GM21423 (cell line): ENCODE measurements around the gene KLF1.
"Not testable (repeated sequence)": the region's sequence is repeated elsewhere in the genome, so short reads cannot be mapped to it uniquely, and the experiment has no call there.

Source experiments
- ATAC-seq: cut with Tn5 transposase; IDR thresholded peaks from one replicate; pipeline ENCODE4 v1.9.1; 2021; ENCODE audit warnings: mild to moderate bottlenecking, moderate library complexity; ENCODE audit not compliant: unreplicated experiment

KLF1 gene

DNA sequence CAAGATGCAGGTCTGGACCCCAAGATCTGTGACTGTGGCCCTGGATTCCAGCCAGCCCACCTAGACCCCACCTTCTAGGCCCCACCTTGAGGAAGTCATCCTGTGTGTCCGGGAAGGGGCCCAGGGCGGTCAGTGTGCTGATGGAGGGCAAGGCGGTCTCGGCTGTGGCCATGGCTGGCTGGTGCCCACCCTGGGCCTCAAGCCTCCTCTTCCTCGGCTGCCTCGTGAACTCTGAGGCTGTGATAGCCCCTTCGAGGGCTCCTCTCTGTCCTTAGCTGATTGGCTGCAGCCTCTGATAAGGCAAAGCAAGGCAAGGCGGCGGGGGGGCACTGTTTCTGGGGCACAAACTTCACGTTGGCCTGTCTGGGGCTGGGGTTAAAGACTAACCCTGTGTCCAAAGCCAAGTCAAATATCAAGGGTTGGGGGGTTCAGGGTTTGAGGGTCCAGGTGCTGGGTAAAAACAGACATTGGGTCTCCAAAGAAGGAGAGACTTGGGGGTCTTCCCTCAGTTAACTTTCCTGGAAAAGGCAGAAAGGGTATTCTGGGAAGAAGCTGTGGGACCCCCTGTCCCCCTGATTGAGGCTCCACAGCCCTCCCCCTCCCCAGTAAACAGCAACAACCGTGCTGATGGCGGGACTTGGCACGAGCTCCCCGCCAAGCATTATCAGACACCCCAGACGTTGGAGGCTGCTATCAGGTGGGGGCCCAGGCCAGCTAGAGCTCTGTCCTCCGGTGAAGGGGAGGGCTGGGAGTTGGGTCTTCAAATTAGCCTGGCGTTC lies at the start of gene KLF1:
Gene KLF1 (minus strand): TSS at position 233 of the 779 bp plus-strand sequence. CDS start 61 bp downstream, at position 172.
- ATAC-seq: no peak

DNA sequence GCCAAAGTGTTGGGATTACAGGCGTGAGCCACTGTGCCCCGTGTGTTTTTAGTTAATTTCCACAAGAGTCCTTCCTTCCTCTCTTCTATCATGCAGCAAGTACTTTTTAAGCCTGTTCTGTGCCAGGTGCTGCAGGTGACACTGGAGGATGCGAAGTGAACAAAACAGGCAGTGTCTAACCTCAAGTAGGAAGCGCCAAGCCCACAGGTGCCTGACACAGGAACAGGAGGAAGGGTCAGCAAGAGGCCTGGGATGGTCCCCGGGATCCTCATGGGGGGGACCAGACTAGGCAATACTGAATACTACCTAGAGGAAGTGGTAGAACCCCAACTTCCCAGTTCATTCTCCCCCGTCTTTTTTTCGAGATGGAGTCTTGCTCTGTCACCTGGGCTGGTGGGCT lies 49.6 kb upstream of the KLF1 start:
- ATAC-seq: no peak

DNA sequence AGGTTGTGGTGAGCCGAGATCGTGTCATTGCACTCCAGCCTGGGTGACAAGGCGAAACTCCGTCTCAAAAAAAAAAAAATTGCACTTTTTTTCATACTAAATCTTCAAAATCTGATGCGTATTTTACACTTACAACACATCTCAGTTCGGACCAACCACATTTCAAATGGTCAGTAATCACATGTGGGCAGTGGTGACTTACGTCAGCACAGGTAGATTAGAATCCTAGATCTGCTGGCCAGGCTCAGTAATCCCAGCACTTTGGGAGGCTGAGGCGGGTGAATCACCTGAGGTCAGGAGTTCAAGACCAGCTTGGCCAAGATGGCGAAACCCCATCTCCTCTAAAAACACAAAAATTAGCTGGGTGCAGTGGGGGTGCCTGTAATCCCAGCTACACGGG lies 48.1 kb upstream of the KLF1 start:
- ATAC-seq: no peak

DNA sequence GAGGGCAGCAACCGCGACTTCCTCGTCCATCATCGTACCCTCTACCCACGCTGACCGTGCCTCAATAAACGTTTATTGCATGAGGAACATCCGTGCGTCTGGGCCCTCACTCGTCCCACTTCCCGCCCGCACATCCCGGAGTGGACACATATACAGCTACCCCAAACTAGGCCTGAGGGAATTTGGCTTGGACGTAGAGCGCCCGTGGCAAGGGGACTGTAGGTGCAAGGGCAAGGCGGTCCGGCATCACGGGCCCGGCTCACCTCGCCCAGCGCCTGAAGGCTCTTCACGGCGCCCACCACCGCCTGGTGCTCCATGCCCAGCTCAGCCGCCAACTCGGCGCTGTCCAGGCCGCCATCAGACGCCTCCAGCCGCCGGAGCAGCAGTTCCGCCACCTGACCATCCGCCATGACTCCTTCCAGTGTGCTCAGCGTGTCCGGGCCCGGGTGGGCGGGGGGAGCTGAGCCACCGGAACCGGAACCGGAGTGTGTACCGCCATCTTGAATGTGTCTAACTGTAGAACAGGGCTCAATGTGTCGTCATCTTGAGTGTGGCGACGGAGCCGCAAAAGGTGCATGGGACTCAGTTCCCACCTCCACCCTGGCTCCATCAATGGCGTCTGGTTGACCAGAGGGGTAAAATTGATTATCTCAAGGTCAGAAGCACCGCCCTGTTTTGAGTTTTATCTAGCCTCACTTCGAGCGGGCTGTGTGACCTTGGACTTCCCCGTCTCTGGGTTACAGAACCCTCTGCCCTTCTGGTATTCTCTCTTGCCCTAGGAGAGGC lies 46.5 kb upstream of the KLF1 start, which contains the start of gene FARSA:
Gene FARSA (minus strand): TSS at position 425 of the 786 bp plus-strand sequence. CDS start 15 bp downstream, at position 410.
- ATAC-seq: peak; percentile 38

DNA sequence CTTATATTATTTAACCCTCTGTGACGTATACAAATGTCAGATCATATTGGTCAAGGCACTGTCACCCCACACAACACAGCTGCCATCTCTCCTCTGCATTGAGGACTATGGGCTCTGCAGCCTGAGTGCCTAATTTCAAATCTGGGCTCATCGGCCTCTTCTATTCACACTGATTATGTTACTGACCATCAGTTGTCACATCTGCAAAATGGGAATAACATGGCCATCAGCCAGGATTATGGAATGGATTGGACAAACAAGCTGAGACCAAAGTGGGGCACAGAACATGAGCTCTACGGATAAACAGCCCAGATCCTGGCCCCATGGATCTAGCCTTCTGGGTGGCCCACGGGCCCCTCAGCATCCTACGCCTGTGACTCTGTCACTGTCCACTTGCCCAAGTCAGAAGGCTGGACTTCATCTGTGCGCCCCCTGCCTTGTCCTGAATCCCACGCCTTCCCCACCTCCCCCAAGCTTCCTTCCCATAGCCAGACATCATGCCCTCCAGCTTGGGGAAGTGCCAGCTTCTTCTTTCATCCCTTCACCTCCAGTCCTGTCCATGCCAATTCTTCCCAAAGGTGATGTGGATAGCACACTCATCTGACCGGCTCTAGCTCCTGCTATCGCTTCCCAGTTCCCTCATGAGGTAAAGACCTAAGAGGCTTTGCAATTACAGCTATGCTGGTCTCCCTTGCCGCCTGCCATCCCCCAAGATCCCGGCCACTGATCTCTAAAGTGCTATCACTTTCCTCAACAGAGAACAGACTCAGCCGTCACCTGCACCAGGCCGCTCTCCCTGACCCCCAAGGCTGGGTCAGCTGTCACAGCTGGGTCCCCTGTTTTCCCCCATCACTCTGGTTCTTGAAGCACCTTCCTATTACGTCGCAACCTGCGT lies 45.6 kb upstream of the KLF1 start:
- no peak for ATAC-seq

DNA sequence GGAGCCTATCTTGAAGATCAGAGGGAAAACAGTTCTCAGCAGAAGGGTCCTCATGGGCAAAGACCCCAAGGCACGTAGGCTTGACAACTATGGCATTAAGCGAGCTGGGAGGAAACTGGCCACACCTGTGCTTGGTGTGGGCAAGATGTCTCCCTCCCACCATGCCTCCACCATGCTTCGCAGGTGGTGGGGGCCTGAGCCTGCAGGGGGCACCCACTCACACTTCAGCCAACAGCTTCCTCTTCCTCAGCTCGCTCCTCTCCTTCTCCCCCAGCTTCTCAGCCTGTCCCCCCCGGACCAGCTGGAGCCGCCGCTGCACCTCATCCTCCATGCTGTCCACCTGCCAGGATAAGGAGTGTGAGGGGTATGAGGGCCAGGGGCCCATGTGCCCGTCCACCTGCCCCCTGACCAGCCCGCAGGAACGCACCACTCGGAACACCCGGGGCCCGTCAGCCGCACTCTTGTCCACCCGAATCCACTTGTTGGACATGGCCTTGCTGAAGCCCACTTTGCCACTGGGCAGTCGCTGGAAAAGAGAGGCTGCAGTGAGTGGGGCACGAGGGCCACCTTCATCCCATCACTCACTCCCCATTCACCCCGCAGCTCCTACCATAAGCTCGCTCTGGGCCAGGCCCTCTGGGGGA lies 43.1 kb upstream of the KLF1 start:
- ATAC-seq: no peak

DNA sequence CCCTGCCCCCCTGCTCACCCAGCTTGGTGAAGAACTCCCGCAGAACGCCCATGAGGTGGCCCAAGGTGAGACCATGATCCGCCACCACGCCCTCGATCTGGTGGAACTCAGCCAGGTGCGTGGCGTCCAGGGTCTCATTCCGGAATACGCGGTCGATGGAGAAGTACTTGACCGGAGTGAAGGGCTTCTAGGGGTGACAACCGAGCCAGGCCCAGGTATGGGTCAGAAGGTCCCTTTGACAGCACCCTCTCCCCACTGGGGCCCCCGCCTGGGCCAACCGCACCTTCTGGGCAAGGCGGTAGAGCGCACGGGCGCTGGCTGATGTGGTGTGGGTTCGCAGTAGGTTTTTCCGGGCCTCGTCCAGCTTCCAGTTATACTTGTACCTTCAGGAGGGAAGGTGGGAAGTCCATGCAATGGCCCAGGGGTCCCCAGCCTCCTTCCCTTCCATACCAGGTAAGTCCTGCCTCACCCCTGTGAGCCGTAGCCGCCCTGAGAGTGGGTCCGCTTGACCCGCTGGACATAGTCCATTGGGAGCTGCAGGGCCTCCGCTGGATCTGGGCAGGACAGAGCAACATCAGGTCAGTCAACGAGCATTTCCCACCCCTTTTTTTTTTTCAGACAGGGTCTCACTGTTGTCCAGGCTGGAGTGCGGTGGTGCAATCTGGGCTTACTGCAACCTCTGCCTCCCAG lies 37.8 kb upstream of the KLF1 start:
- ATAC-seq: no peak

DNA sequence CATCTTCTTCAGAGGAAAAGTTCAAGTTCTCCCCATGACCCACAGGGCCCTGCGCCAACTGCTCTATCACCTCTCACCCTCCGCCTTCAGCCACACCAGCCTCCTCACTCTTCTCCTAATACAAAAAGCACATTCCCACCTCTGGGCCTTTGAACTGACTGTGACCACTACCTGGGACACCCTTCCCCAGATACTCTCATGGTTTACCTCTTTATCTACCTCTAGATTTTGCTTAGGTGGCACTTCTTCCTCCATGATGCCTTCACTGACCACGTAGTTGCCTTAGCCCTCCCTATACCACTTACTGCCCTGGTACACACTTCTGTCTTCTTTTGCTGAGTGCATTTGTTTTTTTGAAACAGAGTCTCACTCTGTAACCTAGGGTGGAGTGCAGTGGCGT lies 36.0 kb upstream of the KLF1 start:
- no peak for ATAC-seq

DNA sequence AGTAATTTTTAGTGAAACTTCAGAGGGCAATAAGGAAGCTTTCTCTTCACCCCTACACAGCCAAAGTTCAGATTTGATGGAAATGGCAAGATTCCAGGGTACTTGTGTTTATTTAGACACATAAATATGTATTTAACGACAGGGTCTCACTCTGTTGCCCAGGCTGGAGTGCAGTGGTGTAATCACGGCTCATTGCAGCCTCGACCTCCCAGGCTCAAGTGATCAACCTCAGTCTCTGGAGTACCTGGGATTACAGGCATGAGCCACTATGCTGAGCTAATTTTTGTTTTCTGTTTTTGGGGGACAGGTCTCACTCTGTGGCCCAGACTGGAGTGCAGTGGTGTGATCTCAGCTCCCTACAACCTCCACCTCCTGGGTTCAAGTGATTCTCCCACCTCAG lies 34.0 kb upstream of the KLF1 start:
- no peak for ATAC-seq

DNA sequence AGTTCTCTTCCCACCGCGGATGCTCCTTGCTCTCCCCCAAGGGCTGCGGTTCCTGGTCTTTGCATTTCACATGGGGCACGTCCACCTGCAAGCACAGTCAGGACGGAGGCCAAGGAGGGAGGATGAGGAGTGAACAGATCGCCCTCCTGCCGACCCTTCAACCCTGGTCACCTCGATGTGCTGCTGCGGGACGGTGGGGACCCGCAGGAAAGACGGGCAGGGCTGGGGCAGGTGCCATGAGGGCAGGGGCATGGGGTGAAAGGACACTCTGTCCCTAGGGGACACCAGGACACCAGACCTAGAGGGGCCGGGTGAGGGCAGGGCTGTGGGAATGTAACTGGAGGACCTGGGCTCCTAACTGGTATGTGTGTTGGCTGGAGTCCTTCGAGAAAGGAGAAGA lies 31.3 kb upstream of the KLF1 start:
- no peak for ATAC-seq

DNA sequence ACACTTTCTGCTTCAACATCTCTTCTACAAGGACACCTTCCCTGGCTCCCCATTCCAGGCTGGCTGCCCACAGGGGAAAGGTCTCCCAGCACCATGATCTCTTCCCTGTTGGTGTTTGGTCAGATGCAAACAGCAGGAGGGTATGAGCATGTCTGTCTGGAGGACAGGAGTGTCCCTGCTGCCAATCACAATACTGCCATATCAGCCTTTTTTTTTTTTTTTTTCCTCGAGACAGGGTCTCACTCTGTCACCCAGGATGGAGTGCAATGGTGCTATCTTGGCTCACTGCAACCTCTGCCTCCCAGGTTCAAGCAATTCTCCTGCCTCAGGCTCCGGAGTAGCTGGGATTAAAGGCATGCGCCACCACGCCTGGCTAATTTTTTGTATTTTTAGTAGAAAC lies 28.9 kb upstream of the KLF1 start:
- ATAC-seq: not testable (repeated sequence)

DNA sequence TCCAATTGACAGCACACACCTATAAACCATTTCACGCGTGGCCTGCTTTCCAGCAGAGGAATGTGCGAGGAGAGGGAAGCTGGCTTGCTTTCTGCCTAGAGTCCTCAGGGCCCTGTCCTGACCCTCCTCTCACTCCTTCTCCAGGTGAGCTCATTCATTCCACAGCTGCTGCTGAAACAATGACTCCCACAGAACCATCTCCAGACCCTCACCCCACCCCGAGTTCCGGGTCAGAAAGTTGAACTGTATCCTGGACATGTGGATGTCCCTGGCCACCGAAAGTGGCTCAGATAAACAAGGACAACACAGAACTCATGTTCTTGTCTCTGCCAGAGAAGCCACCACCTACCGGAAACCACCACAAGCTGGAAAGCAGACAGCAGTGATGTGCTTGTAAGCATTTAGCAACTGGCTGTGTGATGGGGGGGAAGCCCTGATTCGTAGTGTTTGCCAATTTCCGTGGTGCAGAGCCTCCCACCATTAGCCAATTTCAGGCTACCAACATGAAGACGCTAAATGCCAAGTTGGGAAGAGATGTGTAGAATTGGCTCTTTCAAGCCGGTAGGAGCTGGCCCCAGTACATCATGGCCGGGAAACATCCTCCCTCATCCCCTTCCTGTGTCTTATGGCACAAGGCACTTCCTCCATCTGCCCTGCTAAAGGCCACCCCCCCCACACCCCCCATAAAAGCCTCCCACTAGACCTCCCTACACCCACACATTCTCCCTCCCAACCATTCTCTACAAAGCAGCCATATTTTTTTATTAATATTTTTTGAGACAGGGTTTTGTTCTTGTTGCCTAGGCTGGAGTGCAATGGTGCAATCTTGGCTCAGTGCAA lies 27.1 kb upstream of the KLF1 start:
- no peak for ATAC-seq

DNA sequence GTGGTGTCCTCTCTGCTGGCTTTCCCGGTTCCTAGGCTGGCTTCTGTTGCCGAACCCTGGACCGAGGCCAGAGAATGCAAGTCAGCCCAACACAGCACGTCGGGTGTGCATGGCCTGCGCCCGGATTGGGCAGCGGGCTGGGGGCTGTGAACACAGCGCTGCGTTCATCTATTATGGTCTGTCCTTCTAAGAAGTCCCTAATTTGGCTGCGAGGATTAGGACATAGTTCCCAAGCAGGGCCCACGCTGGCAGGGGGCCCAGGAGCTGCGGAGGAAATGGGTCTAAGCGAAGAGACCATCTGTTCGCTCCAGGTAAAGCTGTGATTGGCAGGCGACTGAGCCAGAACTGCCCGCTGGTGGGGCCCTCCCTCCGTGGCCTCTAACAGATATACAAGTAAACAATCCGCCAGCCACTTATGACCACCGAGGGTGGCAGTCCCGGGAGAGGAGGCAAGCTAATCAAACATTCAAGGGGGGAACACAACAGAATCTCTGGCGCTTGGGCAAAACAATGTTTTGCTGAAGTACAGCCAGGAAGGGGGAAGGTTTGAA lies 26.1 kb upstream of the KLF1 start:
- ATAC-seq: no peak

DNA sequence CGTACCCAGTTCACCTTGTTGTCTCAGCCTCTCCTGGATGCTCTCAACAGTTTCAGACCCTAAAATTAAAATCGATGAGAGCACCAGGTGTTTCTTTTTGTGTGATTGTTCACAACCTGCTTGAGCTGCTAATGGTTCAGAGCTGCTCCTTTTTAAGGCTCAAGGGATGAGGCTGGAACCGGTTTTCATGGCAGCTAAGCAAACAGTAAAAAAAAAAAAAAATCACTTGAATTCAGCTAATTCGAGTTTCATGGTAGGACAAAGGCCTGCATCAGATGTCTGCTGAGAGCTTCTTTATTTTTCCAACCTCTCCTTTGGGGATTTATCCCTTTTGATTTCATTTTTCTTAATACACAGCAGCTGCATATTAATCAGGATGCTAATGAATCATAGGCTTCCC lies 25.6 kb upstream of the KLF1 start:
- no peak for ATAC-seq

DNA sequence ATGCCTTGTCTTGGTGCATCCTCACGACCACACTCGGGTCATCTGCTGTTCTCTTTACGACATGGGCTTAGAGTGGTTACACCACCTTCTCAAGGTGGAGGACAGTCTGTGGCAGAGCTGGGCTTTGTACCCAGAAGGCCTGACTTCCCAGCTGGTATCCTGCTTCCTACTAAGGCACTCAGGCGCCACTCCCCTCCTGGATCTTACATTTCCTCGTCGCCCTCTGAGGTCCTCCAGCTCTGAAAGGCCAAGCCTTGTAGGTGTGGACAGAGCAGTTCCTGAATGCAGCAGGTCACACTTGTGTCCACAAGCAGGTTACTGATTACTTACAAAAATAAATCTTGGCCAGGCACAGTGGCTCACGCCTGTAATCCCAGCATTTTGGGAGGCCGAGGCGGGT lies 20.2 kb upstream of the KLF1 start:
- no peak for ATAC-seq

DNA sequence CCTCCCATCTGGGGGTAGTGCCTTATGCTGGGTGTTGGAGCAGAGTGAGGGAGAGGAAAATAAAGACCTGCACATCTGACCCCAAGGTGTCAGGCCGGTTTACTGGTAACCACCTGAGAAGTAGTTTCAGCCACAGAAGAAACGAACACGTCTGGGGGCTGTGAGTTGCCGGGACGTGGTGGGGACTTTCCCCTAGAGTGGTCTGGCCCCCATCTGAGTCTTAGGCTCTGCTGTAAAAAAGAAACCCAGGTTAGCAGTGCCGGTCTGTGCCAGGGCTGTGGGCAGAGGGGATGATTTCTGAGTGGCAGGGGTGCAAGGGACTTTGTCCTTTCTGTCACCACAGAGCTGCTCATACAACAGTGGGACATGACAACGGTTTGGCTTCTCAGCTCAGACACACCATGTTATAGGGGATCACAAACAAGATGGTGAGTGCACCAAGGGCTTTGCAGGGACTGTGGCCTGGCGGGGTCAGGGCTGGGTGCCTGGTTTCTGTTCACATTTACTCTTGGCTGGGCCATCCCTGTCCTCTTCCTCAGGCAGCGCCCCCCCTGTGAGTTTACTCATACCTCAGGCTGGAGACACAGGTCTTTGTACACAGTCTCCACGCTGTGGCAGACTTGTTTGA lies 13.0 kb upstream of the KLF1 start:
- peak; percentile 87 for ATAC-seq

DNA sequence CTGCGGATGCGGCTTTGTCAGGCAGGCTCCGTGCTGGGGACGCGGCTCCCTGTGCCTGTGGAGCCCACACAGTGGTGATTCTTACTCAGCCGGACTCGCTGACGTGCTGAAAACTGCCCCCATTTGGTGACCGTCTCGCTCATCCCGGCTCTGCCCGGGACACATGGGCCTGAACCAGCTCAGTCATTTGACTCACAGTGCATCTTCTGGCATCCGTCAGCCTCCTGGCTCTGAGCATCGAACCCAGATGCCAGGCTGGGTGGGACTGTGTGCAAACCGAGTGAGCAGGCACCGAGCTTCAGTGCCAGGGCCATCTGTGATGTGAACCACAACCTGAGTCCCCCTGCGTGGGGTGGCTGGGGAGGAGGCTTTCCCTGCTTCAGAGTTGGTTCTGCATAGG lies 9.5 kb upstream of the KLF1 start:
- no peak for ATAC-seq

DNA sequence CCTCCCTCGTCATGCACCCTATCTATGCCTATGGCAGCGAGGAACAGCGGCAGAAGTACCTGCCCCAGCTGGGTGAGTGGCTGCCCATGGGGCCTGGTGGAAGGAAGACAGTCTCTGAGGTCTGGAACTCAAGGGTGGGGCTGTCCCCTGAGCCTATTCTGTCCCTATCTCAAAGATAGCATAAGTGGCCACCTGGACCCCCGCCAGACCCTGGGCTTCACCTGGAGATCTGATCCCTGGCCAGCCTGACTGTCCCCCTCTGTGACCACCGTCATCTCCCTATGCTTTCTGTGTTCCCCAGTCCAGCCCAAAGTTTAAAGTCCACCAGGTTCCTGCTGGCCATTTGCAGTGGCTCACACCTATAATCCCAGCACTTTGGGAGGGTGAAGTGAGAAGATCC lies 6.6 kb upstream of the KLF1 start:
- no peak for ATAC-seq
